Measurements from ENCODE around the gene YIF1B. TPM values are rescaled to one million over a fixed set of nuclear protein-coding genes. Genes with fewer than 3 reads are reported as not detected.
"Not testable (repeated sequence)": the region's sequence is repeated elsewhere in the genome, so short reads cannot be mapped to it uniquely, and the experiment has no call there.

YIF1B gene
- 10 to 100 TPM; 24.0 to 42.8 (median 27.3) TPM for total RNA-seq

GRCh38 chr19:38315657-38316476, at the start of gene YIF1B:
TSS of gene YIF1B (minus strand) at chr19:38315947. CDS start at chr19:38315917, 30 bp downstream.
- peaks cover 25 to 69% (median 26%) of the 10 kb centered on the region in 3 donors for H3K4me1 ChIP-seq
- H3K9me3 ChIP-seq = no peaks in the 10 kb centered on the region
- peak within 1 kb of the TSS; percentile 70 to 93 (median 90) for H3K27ac ChIP-seq
- peak within 1 kb of the TSS; percentile 36 to 75 (median 56) for H3K4me3 ChIP-seq
- DNase-seq = peak; percentile 84
- intact Hi-C loops (cut with DNase I) = no loop called here
- WGBS, 2 donors = 1 to 2% methylated on average over 25 to 28 of the region's 64 CpGs
- no peaks in the 10 kb centered on the region for H3K36me3 ChIP-seq
- TF ChIP-seq POLR2A (IDR thresholded peaks at IDR 0.05) (peak in 1 of 4 donors; percentile 43), CTCF (IDR thresholded peaks at IDR 0.05) (no peak)
- H3K27me3 ChIP-seq = no peaks in the 10 kb centered on the region

GRCh38 chr19:38362946-38363688, 47.4 kb upstream of the YIF1B start:
- DNase-seq; H3K36me3 ChIP-seq; H3K9me3 ChIP-seq; intact Hi-C loops (cut with DNase I): not testable (repeated sequence)
- H3K4me1 ChIP-seq = peaks cover 3 to 22% (median 13%) of the 10 kb centered on the region in 3 donors
- H3K27ac ChIP-seq = peak overlapping the region in 1 of 4 donors; percentile 86
- 72 to 77% methylated on average over 13 to 14 of the region's 16 CpGs for WGBS, 2 donors
- peaks cover 0 to 58% (median 0%) of the 10 kb centered on the region in 4 donors for H3K27me3 ChIP-seq
- peak overlapping the region in 3 of 4 donors; percentile 65 to 81 (median 68) for H3K4me3 ChIP-seq

- Histone ChIP-seq H3K27ac (peak overlapping the region; percentile 56 to 86 (median 84)), H3K9me3 (no peaks in the 10 kb centered on the region), H3K36me3 (no peaks in the 10 kb centered on the region), H3K4me1 (peaks cover 3 to 22% (median 13%) of the 10 kb centered on the region in 3 donors), H3K27me3 (peaks cover 0 to 58% (median 0%) of the 10 kb centered on the region in 4 donors), H3K4me3 (peak overlapping the region; percentile 50 to 81 (median 66))
- WGBS, 2 donors = 0 to 2% methylated on average over 4 to 37 of the region's 68 CpGs
- DNase-seq = peak; percentile 39
- TF ChIP-seq CTCF (IDR thresholded peaks at IDR 0.05) (no peak), POLR2A (IDR thresholded peaks at IDR 0.05) (peak in 1 of 4 donors; percentile 45)
- intact Hi-C loops (cut with DNase I) = no loop called here
Measured at GRCh38 chr19:38362076-38362945, 46.6 kb upstream of the YIF1B start.

- intact Hi-C loops (cut with DNase I) = no loop called here
- DNase-seq = peak; percentile 27
- peak overlapping the region; percentile 50 to 81 (median 66) for H3K4me3 ChIP-seq
- 3% methylated on average over 8 of the region's 37 CpGs; no CpG with 5 or more reads in 1 of the 2 donors for whole genome bisulfite sequencing, 2 donors
- no peaks in the 10 kb centered on the region for H3K9me3 ChIP-seq
- H3K27me3 ChIP-seq = peaks cover 0 to 60% (median 0%) of the 10 kb centered on the region in 4 donors
- TF ChIP-seq CTCF (IDR thresholded peaks at IDR 0.05) (peak in 3 of 6 experiments; percentile 37 to 56 (median 47)), POLR2A (IDR thresholded peaks at IDR 0.05) (no peak)
- H3K27ac ChIP-seq = peak overlapping the region; percentile 56 to 86 (median 84)
- no peaks in the 10 kb centered on the region for H3K36me3 ChIP-seq
- H3K4me1 ChIP-seq = peaks cover 3 to 22% (median 13%) of the 10 kb centered on the region in 3 donors
Measured at GRCh38 chr19:38361633-38362075, 45.9 kb upstream of the YIF1B start.

Data from esophagus squamous epithelium (tissue), 5 donors.